Adrenal gland (tissue), 12 donors: ENCODE data around the gene SLC1A7. TPM values are rescaled to one million over a fixed set of nuclear protein-coding genes. Genes with fewer than 3 reads are reported as not detected.

ENCODE experiments used
- DNase-seq, 7 donors: peaks; one replicate each; pipeline ENCODE4 v3.0.0-alpha.2; 2019 to 2020
- H3K27ac ChIP-seq, 5 donors: fragments of 200-600 bp; sonication (generic) in 4 of 5; 1 replicate in 3 of 5; 2 replicates in 2 of 5; pipeline versions ENCODE4 v1.5.1 to v1.8.0; 2016 to 2020; ENCODE audit warnings: mild to moderate bottlenecking in 1 of 5
- H3K27me3 ChIP-seq: fragments of 200-600 bp; 2 replicates; pipeline ENCODE4 v1.8.0; 2021
- H3K36me3 ChIP-seq, 2 donors: fragments of 200-600 bp; replicated peaks in 1 of 2; 1 replicate in 1 of 2; 2 replicates in 1 of 2; pipeline versions ENCODE4 v1.5.1 to v1.8.0; 2018 to 2022
- H3K4me1 ChIP-seq, 2 donors: fragments of 200-600 bp; replicated peaks in 1 of 2; 1 replicate in 1 of 2; 2 replicates in 1 of 2; pipeline versions ENCODE4 v1.5.1 to v1.8.0; 2018 to 2021
- H3K4me3 ChIP-seq, 4 donors: fragments of 200-600 bp; sonication (generic) in 3 of 4; one replicate each; pipeline ENCODE4 v1.5.1; 2016 to 2018
- H3K9me3 ChIP-seq, 3 donors: fragments of 200-600 bp; sonication (generic) in 1 of 3; replicated peaks in 1 of 3; 1 replicate in 2 of 3; 2 replicates in 1 of 3; pipeline versions ENCODE4 v1.5.1 to v1.8.0; 2016 to 2021
- CTCF ChIP-seq, 6 experiments: fragments of 450-650 bp in 4 of 6; fragments of 200-600 bp in 2 of 6; sonication (generic) in 1 of 6; IDR thresholded peaks; 1 replicate in 5 of 6; 2 replicates in 1 of 6; pipeline versions ENCODE4 v1.5.1 to v1.8.0; 2016 to 2021; ENCODE audit warnings: antibody characterized with exemption in 6 of 6, mild to moderate bottlenecking in 2 of 6, moderate library complexity in 1 of 6
- POLR2A ChIP-seq, 2 donors: fragments of 450-650 bp; IDR thresholded peaks; one replicate each; pipeline ENCODE4 v1.6.1; 2017; ENCODE audit warnings: antibody characterized with exemption in 2 of 2, mild to moderate bottlenecking in 2 of 2, moderate library complexity in 1 of 2
- WGBS, 4 donors: extraction: QIAGEN DNeasy Blood & Tissue Kit in 2 of 4; methylation state at CpG; one replicate each; pipeline versions ENCODE4 v1.1.5 to v1.1.7; 2013 to 2017; 5-methylcytosine and 5-hydroxymethylcytosine counted together
- intact Hi-C, 2 donors: fragments of 100-400 bp; cut with DNase I; formaldehyde crosslinking; loops; one replicate each; pipeline versions ENCODE4 v1.14.1 to v1.15.0; 2022 to 2023
- polyA plus RNA-seq, 3 donors: library from polyadenylated mRNA; stranded (reverse); fragments of 200-250 nt in 2 of 3; fragments of 350-450 nt in 1 of 3; fragmentation: Illumina TruSeq in 1 of 3; extraction: RNeasy Lipid Tissue Mini Kit (QIAGEN cat#74804) in 1 of 3; gene quantifications; one replicate each; pipeline ENCODE4 v1.2.3, GENCODE V29; 2013 to 2014
- total RNA-seq, 9 donors: library from RNA; depleted of rRNA in 4 of 9; stranded (reverse); fragments of >200 nt in 4 of 9; fragments of 120-200 nt in 1 of 9; fragmentation: NEBNext Ultra II Directional in 1 of 9; extraction: Animal tissue kit (Norgen Biotek cat#: 25700) in 1 of 9; gene quantifications; one replicate each; pipeline versions ENCODE4 v1.1.0 to v1.2.4, GENCODE V29; 2013 to 2023
- donor health status: healthy with polysubstance abuse.
- donor health status: Bipolar disorder and iron deficiency.
- donor health status: DM: yes; HTN: yes; CAD: no.
- donor health status: DM: no; HTN: no; CAD: no.
- donor health status: DM: no; HTN: no; CAD: no.
- donor health status: DM: yes; HTN: yes; CAD: no.

Gene SLC1A7
- total and polyA plus RNA-seq, 12 donors: 0.05 to 1.6 (median 0.17) TPM; not detected in 7

GRCh38 chr1:53090227-53091147, 52.0 kb downstream of the SLC1A7 start:
- H3K27ac ChIP-seq: no peak overlapping the region
- no peaks in the 10 kb centered on the region for H3K4me1 ChIP-seq
- WGBS, 4 donors: 86 to 94% (median 92%) methylated on average over 23 to 37 of the region's 37 CpGs
- H3K9me3 ChIP-seq: no peaks in the 10 kb centered on the region
- H3K36me3 ChIP-seq: no peaks in the 10 kb centered on the region
- no peak for DNase-seq
- H3K4me3 ChIP-seq: no peak overlapping the region
- intact Hi-C loops: no loop called here
- H3K27me3 ChIP-seq: no peaks in the 10 kb centered on the region
- TF ChIP-seq CTCF (IDR thresholded peaks at IDR 0.05) (no peak), POLR2A (IDR thresholded peaks at IDR 0.05) (no peak)

- no peaks in the 10 kb centered on the region for H3K36me3 ChIP-seq
- no peaks in the 10 kb centered on the region for H3K4me1 ChIP-seq
- no peaks in the 10 kb centered on the region for H3K27me3 ChIP-seq
- WGBS, 4 donors: 60 to 89% (median 82%) methylated on average over 1 to 11 of the region's 11 CpGs
- no peaks in the 10 kb centered on the region for H3K9me3 ChIP-seq
- no peak overlapping the region for H3K4me3 ChIP-seq
- TF ChIP-seq CTCF (IDR thresholded peaks at IDR 0.05) (no peak), POLR2A (IDR thresholded peaks at IDR 0.05) (no peak)
- DNase-seq: no peak
- H3K27ac ChIP-seq: no peak overlapping the region
- intact Hi-C loops: no loop called here
These were observed 52.8 kb downstream of the SLC1A7 start for GRCh38 chr1:53089478-53090226.

GRCh38 chr1:53088616-53089300, 53.7 kb downstream of the SLC1A7 start:
- Histone ChIP-seq H3K4me1 (no peaks in the 10 kb centered on the region), H3K27ac (no peak overlapping the region), H3K36me3 (no peaks in the 10 kb centered on the region), H3K4me3 (no peak overlapping the region), H3K27me3 (no peaks in the 10 kb centered on the region), H3K9me3 (no peaks in the 10 kb centered on the region)
- no peak for TF ChIP-seq POLR2A (IDR thresholded peaks at IDR 0.05)
- no peak for TF ChIP-seq CTCF (IDR thresholded peaks at IDR 0.05)
- 88 to 90% (median 90%) methylated on average over 15 to 19 of the region's 19 CpGs for WGBS, 4 donors
- no peak for DNase-seq
- intact Hi-C loops: no loop called here
